ENCODE data around the gene CHTF18. TPM values are rescaled to one million over a fixed set of nuclear protein-coding genes. Genes with fewer than 3 reads are reported as not detected.

CHTF18 gene
- total RNA-seq, 1 experiment from 2014 or later: 154 TPM

- intact Hi-C loops (cut with micrococcal nuclease; ENCODE audit: unreplicated experiment): no loop called here
- H3K27ac Mint-ChIP-seq (ENCODE audit: unreplicated experiment): no peak overlapping the region
- DNase-seq: no peak
- H3K27me3 Mint-ChIP-seq (ENCODE audit: unreplicated experiment): peaks cover 21% of the 10 kb centered on the region
- H3K4me3 Mint-ChIP-seq (ENCODE audit: low read depth, unreplicated experiment): no peak overlapping the region
- H3K9me3 Mint-ChIP-seq (ENCODE audit: low read depth, unreplicated experiment): no peaks in the 10 kb centered on the region
- TF ChIP-seq, protein P1, sequence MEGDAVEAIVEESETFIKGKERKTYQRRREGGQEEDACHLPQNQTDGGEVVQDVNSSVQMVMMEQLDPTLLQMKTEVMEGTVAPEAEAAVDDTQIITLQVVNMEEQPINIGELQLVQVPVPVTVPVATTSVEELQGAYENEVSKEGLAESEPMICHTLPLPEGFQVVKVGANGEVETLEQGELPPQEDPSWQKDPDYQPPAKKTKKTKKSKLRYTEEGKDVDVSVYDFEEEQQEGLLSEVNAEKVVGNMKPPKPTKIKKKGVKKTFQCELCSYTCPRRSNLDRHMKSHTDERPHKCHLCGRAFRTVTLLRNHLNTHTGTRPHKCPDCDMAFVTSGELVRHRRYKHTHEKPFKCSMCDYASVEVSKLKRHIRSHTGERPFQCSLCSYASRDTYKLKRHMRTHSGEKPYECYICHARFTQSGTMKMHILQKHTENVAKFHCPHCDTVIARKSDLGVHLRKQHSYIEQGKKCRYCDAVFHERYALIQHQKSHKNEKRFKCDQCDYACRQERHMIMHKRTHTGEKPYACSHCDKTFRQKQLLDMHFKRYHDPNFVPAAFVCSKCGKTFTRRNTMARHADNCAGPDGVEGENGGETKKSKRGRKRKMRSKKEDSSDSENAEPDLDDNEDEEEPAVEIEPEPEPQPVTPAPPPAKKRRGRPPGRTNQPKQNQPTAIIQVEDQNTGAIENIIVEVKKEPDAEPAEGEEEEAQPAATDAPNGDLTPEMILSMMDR (IDR thresholded peaks at IDR 0.05; ENCODE audit: unreplicated experiment): no peak
- no TSS peak for BruUV-seq (replicated peaks)
- peaks cover 13% of the 10 kb centered on the region for H3K36me3 Mint-ChIP-seq (ENCODE audit: insufficient read depth, unreplicated experiment)
- peaks cover 8% of the 10 kb centered on the region for H3K4me1 Mint-ChIP-seq (ENCODE audit: low read depth, unreplicated experiment)
- CTCF ChIA-PET: no interaction called here
These were observed 9.4 kb upstream of the CHTF18 start for GRCh38 chr16:778909-779527.

- no peaks in the 10 kb centered on the region for H3K9me3 Mint-ChIP-seq (ENCODE audit: low read depth, unreplicated experiment)
- intact Hi-C loops (cut with micrococcal nuclease; ENCODE audit: unreplicated experiment): no loop called here
- CTCF ChIA-PET: no interaction called here
These were observed 8.9 kb upstream of the CHTF18 start for GRCh38 chr16:779561-779960.

DNA sequence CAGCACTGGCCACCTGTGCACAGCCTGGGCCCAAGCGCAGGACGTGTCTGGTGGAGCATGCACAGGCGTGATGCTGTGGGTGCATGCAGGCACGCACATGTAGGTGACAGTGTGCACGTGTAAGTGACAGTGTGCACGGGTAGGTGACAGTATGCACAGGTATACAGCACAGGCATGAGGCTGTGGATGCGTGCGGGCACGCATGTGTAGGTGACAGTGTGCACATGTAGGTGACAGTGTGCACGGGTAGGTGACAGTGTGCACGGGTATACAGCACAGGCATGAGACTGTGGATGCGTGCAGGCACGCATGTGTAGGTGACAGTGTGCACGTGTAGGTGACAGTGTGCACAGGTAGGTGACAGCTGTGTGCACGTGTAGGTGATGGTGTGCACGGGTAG is 8.1 kb upstream of the CHTF18 start:
- peaks cover 24% of the 10 kb centered on the region for H3K36me3 Mint-ChIP-seq (ENCODE audit: insufficient read depth, unreplicated experiment)
- H3K4me3 Mint-ChIP-seq (ENCODE audit: low read depth, unreplicated experiment): no peak overlapping the region
- no TSS peak for BruUV-seq (replicated peaks)
- H3K4me1 Mint-ChIP-seq (ENCODE audit: low read depth, unreplicated experiment): peaks cover 8% of the 10 kb centered on the region
- CTCF ChIA-PET: no interaction called here
- no peaks in the 10 kb centered on the region for H3K9me3 Mint-ChIP-seq (ENCODE audit: low read depth, unreplicated experiment)
- H3K27me3 Mint-ChIP-seq (ENCODE audit: unreplicated experiment): peaks cover 16% of the 10 kb centered on the region
- no peak for DNase-seq
- intact Hi-C loops (cut with micrococcal nuclease; ENCODE audit: unreplicated experiment): no loop called here
- no peak overlapping the region for H3K27ac Mint-ChIP-seq (ENCODE audit: unreplicated experiment)
- TF ChIP-seq, protein P1 (IDR thresholded peaks at IDR 0.05; ENCODE audit: unreplicated experiment): no peak

More at GRCh38 chr16:779561-779960, 8.9 kb upstream of the CHTF18 start:
- H3K36me3 Mint-ChIP-seq (ENCODE audit: insufficient read depth, unreplicated experiment): peaks cover 16% of the 10 kb centered on the region
- H3K27me3 Mint-ChIP-seq (ENCODE audit: unreplicated experiment): peaks cover 16% of the 10 kb centered on the region
- BruUV-seq (replicated peaks): no TSS peak
- TF ChIP-seq, protein P1 (IDR thresholded peaks at IDR 0.05; ENCODE audit: unreplicated experiment): no peak
- H3K27ac Mint-ChIP-seq (ENCODE audit: unreplicated experiment): no peak overlapping the region
- no peak overlapping the region for H3K4me3 Mint-ChIP-seq (ENCODE audit: low read depth, unreplicated experiment)
- H3K4me1 Mint-ChIP-seq (ENCODE audit: low read depth, unreplicated experiment): peaks cover 8% of the 10 kb centered on the region
- no peak for DNase-seq

- BruUV-seq (replicated peaks): no TSS peak
- H3K27me3 Mint-ChIP-seq (ENCODE audit: unreplicated experiment): peaks cover 4% of the 10 kb centered on the region
- no peak for DNase-seq
- H3K9me3 Mint-ChIP-seq (ENCODE audit: low read depth, unreplicated experiment): no peaks in the 10 kb centered on the region
- peaks cover 35% of the 10 kb centered on the region for H3K36me3 Mint-ChIP-seq (ENCODE audit: insufficient read depth, unreplicated experiment)
- no peak overlapping the region for H3K4me3 Mint-ChIP-seq (ENCODE audit: low read depth, unreplicated experiment)
- intact Hi-C loops (cut with micrococcal nuclease; ENCODE audit: unreplicated experiment): no loop called here
- CTCF ChIA-PET: no interaction called here
- TF ChIP-seq, protein P1 (IDR thresholded peaks at IDR 0.05; ENCODE audit: unreplicated experiment): no peak
- H3K4me1 Mint-ChIP-seq (ENCODE audit: low read depth, unreplicated experiment): peaks cover 8% of the 10 kb centered on the region
- H3K27ac Mint-ChIP-seq (ENCODE audit: unreplicated experiment): no peak overlapping the region
These were observed 6.9 kb upstream of the CHTF18 start for GRCh38 chr16:781346-782010.
